HG03460 (cell line): ENCODE results near the gene DHX32.
"Not testable (repeated sequence)": the region's sequence is repeated elsewhere in the genome, so short reads cannot be mapped to it uniquely, and the experiment has no call there.

Experiments used
- ATAC-seq: cut with Tn5 transposase; IDR thresholded peaks from one replicate; pipeline ENCODE4 v1.9.1; 2021; ENCODE audit not compliant: unreplicated experiment

Gene DHX32

GRCh38 chr10:125881192-125881591, at the start of gene DHX32:
TSS of gene DHX32 (minus strand) at chr10:125881292. CDS start at chr10:125880824, 468 bp downstream.
- no peak for ATAC-seq

GRCh38 chr10:125929618-125930017, 48.5 kb upstream of the DHX32 start:
- no peak for ATAC-seq

GRCh38 chr10:125928928-125929585, 48.0 kb upstream of the DHX32 start:
- no peak for ATAC-seq

- ATAC-seq, result not testable (repeated sequence)
Observed at GRCh38 chr10:125927265-125927664, 46.2 kb upstream of the DHX32 start.

GRCh38 chr10:125926247-125926646, 45.2 kb upstream of the DHX32 start:
- no peak for ATAC-seq

GRCh38 chr10:125925262-125925834, 44.3 kb upstream of the DHX32 start:
- no peak for ATAC-seq

GRCh38 chr10:125921643-125922306, 40.7 kb upstream of the DHX32 start:
- not testable (repeated sequence) for ATAC-seq

GRCh38 chr10:125917704-125918361, 36.7 kb upstream of the DHX32 start:
- not testable (repeated sequence) for ATAC-seq

GRCh38 chr10:125916977-125917376, 35.9 kb upstream of the DHX32 start:
- ATAC-seq, result no peak

- not testable (repeated sequence) for ATAC-seq
Observed at GRCh38 chr10:125913277-125913676, 32.2 kb upstream of the DHX32 start.

GRCh38 chr10:125911990-125912389, 30.9 kb upstream of the DHX32 start:
- ATAC-seq, result no peak

- no peak for ATAC-seq
Observed at GRCh38 chr10:125911145-125911544, 30.1 kb upstream of the DHX32 start.

- not testable (repeated sequence) for ATAC-seq
Observed at GRCh38 chr10:125909491-125909890, 28.4 kb upstream of the DHX32 start.

GRCh38 chr10:125908813-125909212, 27.7 kb upstream of the DHX32 start:
- ATAC-seq, result not testable (repeated sequence)

- not testable (repeated sequence) for ATAC-seq
Observed at GRCh38 chr10:125907598-125907997, 26.5 kb upstream of the DHX32 start.

- not testable (repeated sequence) for ATAC-seq
Observed at GRCh38 chr10:125905069-125905994, 24.2 kb upstream of the DHX32 start.

- ATAC-seq, result not testable (repeated sequence)
Observed at GRCh38 chr10:125903135-125903640, 22.1 kb upstream of the DHX32 start.

- not testable (repeated sequence) for ATAC-seq
Observed at GRCh38 chr10:125900963-125901362, 19.9 kb upstream of the DHX32 start.

GRCh38 chr10:125897317-125897716, 16.2 kb upstream of the DHX32 start:
- ATAC-seq, result not testable (repeated sequence)
